ENCODE data around the gene PDIK1L. TPM values are rescaled to one million over a fixed set of nuclear protein-coding genes. Genes with fewer than 3 reads are reported as not detected.

PDIK1L gene
- total and polyA plus RNA-seq, 2 of the 4 experiments (the other 2 are of a cell fraction) = 1.4 to 3.0 TPM

DNA sequence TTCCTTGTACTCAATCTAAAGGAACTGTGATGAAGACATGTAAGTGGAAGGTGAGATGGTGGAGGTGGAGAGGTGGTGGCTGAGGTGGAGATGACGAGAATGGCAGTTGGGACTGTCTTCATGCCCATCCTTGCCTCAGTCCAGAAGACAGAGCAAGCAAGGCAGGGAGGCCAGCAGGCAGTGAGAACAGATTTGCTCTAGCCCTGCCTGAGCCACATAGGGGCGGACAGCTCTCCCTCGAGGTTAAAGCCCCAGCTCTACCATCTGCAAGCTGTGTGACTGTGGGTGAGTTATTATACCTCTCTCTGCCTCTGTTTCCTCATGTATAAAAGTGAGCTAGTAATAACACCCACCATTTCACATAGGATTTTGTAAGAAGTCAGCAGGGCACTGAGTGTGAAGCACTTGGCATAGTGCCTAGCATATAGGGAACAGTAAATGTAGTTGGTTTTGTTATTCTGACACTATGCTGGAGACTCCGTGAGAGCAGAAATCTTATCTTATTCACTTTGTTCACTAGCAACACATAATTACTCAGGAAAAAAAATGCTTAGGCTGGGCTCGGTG, 42.4 kb downstream of the PDIK1L start:
- H3K9me1 ChIP-seq (ENCODE audit: insufficient read depth, low read length) = no peaks in the 10 kb centered on the region
- H2BK15ac ChIP-seq (ENCODE audit: low read depth, low read length) = no peak overlapping the region
- H3K79me1 ChIP-seq (ENCODE audit: low read depth in 1 of 2, low read length in 2 of 2) = no peaks in the 10 kb centered on the region
- no peak overlapping the region for H3K27ac ChIP-seq (ENCODE audit: insufficient read depth, low read length)
- dilution Hi-C loops (cut with HindIII; ENCODE audit: low sequenced_read_pairs, unreplicated experiment) = no loop called here
- no peak for TF ChIP-seq RCOR1 (IDR thresholded peaks at IDR 0.05; ENCODE audit: insufficient replicate concordance, low read length)
- TF ChIP-seq MAFK (IDR thresholded peaks at IDR 0.05; ENCODE audit: low read depth, low read length) = no peak
- no peak for TF ChIP-seq POLR2A (IDR thresholded peaks at IDR 0.05; ENCODE audit: low read depth, low read length)
- TF ChIP-seq RFX5 (IDR thresholded peaks at IDR 0.05; ENCODE audit: low read depth, low read length) = no peak
- TF ChIP-seq, protein P1, sequence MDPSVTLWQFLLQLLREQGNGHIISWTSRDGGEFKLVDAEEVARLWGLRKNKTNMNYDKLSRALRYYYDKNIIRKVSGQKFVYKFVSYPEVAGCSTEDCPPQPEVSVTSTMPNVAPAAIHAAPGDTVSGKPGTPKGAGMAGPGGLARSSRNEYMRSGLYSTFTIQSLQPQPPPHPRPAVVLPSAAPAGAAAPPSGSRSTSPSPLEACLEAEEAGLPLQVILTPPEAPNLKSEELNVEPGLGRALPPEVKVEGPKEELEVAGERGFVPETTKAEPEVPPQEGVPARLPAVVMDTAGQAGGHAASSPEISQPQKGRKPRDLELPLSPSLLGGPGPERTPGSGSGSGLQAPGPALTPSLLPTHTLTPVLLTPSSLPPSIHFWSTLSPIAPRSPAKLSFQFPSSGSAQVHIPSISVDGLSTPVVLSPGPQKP (IDR thresholded peaks at IDR 0.05; ENCODE audit: borderline replicate concordance, low read depth, low read length) = no peak
- no peak for TF ChIP-seq RAD21 (IDR thresholded peaks at IDR 0.05; ENCODE audit: low read length)
- no peak for TF ChIP-seq BHLHE40 (IDR thresholded peaks at IDR 0.05; ENCODE audit: low read depth, low read length)
- TF ChIP-seq, protein P2, sequence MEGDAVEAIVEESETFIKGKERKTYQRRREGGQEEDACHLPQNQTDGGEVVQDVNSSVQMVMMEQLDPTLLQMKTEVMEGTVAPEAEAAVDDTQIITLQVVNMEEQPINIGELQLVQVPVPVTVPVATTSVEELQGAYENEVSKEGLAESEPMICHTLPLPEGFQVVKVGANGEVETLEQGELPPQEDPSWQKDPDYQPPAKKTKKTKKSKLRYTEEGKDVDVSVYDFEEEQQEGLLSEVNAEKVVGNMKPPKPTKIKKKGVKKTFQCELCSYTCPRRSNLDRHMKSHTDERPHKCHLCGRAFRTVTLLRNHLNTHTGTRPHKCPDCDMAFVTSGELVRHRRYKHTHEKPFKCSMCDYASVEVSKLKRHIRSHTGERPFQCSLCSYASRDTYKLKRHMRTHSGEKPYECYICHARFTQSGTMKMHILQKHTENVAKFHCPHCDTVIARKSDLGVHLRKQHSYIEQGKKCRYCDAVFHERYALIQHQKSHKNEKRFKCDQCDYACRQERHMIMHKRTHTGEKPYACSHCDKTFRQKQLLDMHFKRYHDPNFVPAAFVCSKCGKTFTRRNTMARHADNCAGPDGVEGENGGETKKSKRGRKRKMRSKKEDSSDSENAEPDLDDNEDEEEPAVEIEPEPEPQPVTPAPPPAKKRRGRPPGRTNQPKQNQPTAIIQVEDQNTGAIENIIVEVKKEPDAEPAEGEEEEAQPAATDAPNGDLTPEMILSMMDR (conservative IDR thresholded peaks at IDR 0.05; ENCODE audit: low read depth, low read length) = no peak
- no peak for TF ChIP-seq MXI1 (IDR thresholded peaks at IDR 0.05; ENCODE audit: borderline replicate concordance, low read depth, low read length)
- TF ChIP-seq CHD1 (IDR thresholded peaks at IDR 0.05; ENCODE audit: low read depth, low read length) = no peak
- TF ChIP-seq, protein P3, sequence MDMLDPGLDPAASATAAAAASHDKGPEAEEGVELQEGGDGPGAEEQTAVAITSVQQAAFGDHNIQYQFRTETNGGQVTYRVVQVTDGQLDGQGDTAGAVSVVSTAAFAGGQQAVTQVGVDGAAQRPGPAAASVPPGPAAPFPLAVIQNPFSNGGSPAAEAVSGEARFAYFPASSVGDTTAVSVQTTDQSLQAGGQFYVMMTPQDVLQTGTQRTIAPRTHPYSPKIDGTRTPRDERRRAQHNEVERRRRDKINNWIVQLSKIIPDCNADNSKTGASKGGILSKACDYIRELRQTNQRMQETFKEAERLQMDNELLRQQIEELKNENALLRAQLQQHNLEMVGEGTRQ (IDR thresholded peaks at IDR 0.05; ENCODE audit: low read depth, low read length) = no peak
- TF ChIP-seq SMC3 (IDR thresholded peaks at IDR 0.05; ENCODE audit: low read depth, low read length) = no peak
- TF ChIP-seq FOS (IDR thresholded peaks at IDR 0.05; ENCODE audit: low read depth, low read length) = no peak
- TF ChIP-seq MAZ (IDR thresholded peaks at IDR 0.05; ENCODE audit: borderline replicate concordance, low read depth, low read length) = no peak
- no peak for TF ChIP-seq CEBPB (IDR thresholded peaks at IDR 0.05; ENCODE audit: low read depth, low read length)
- DNase-seq (no peak), ATAC-seq (ENCODE audit: low read depth) (no peak)
- no peak overlapping the region for H2BK5ac ChIP-seq (ENCODE audit: low read depth, low read length, poor library complexity, severe bottlenecking)
- H3K4me1 ChIP-seq (ENCODE audit: control insufficient read depth, insufficient read depth, low read length) = no peaks in the 10 kb centered on the region
- peaks cover 61% of the 10 kb centered on the region for H3K27me3 ChIP-seq (ENCODE audit: control insufficient read depth, insufficient read depth, low read length)
- no peak overlapping the region for H2BK120ac ChIP-seq (ENCODE audit: low read depth, low read length)
- no peak overlapping the region for H3K4me2 ChIP-seq (ENCODE audit: low read depth, low read length)
- H4K91ac ChIP-seq (ENCODE audit: insufficient read depth, low read depth, low read length) = no peak overlapping the region
- no peak overlapping the region for H2AK5ac ChIP-seq (ENCODE audit: low read depth, low read length)
- POLR2A ChIA-PET (ENCODE audit: unreplicated experiment) = no interaction called here
- no peak overlapping the region for H3K4ac ChIP-seq (ENCODE audit: low read depth, low read length)
- H4K5ac ChIP-seq (ENCODE audit: low read depth, low read length) = no peak overlapping the region
- H3K23ac ChIP-seq (ENCODE audit: low read depth, low read length) = no peak overlapping the region
- no peak overlapping the region for H3K18ac ChIP-seq (ENCODE audit: low read depth, low read length)
- no peak overlapping the region for H4K8ac ChIP-seq (ENCODE audit: low read depth in 2 of 2, low read length in 2 of 2)
- no peak overlapping the region for H3K56ac ChIP-seq (ENCODE audit: extremely low read depth, insufficient read depth, low read length)
- H2AK9ac ChIP-seq (replicated peaks; ENCODE audit: low read depth, low read length, poor library complexity) = no peak overlapping the region
- BruUV-seq (replicated peaks) = no TSS peak
- H3K9me3 ChIP-seq (ENCODE audit: control insufficient read depth, insufficient read depth, low read length) = no peaks in the 10 kb centered on the region
- H3K14ac ChIP-seq (replicated peaks; ENCODE audit: low read depth, low read length) = no peak overlapping the region
- in situ Hi-C loops (cut with MboI; ENCODE audit: low sequenced_read_pairs) = no loop called here
- no peaks in the 10 kb centered on the region for H4K20me1 ChIP-seq (ENCODE audit: insufficient read depth, low read length)
- WGBS, 2 experiments (ENCODE audit: extremely low coverage in 2 of 2, insufficient read length in 1 of 2) = 100% methylated on average over 1 of the region's 5 CpGs; no CpG with 5 or more reads in 1 of the 2 experiments
- CTCF ChIA-PET = interaction anchor here (0.6 to 1.3 kb wide), 2 partner anchors 9 to 10 kb away, joined by 5 to 6 read pairs; no protein-coding TSS in a partner anchor
- no peak overlapping the region for H3K4me3 ChIP-seq (ENCODE audit: insufficient read depth, low read depth, low read length)
- no peak overlapping the region for H2AFZ ChIP-seq (replicated peaks; ENCODE audit: low read length, poor library complexity)
- no peak overlapping the region for H3K9ac ChIP-seq (ENCODE audit: low read depth, low read length)
- intact Hi-C loops (cut with micrococcal nuclease) = no loop called here
- no peak overlapping the region for H2BK20ac ChIP-seq (ENCODE audit: low read depth, low read length)
- no peaks in the 10 kb centered on the region for H3K36me3 ChIP-seq (ENCODE audit: control insufficient read depth, insufficient read depth, low read length)

Measured in IMR-90 (cell line).